Sigmoid colon (tissue), 4 donors: ENCODE data around the gene MINK1.

ENCODE experiments used
- POLR2A ChIP-seq, 2 donors: fragments of 450-650 bp; IDR thresholded peaks; one replicate each; pipeline ENCODE4 v1.6.1; 2016; ENCODE audit warnings: antibody characterized with exemption in 2 of 2, mild to moderate bottlenecking in 2 of 2, moderate library complexity in 2 of 2
- POLR2AphosphoS5 ChIP-seq, 4 donors: sonication (generic); formaldehyde crosslinking; IDR thresholded peaks; one replicate each; pipeline ENCODE4 v1.6.1; 2017; ENCODE audit warnings: antibody characterized with exemption in 4 of 4
- TF ChIP-seq, protein P1 (sequence below), 4 experiments: fragments of 450-650 bp in 3 of 4; fragments of 200-600 bp in 1 of 4; IDR thresholded peaks; one replicate each; pipeline ENCODE4 v1.5.1; 2016 to 2019; ENCODE audit warnings: antibody characterized with exemption in 4 of 4, mild to moderate bottlenecking in 3 of 4, moderate library complexity in 2 of 4

- TF ChIP-seq, protein P1, sequence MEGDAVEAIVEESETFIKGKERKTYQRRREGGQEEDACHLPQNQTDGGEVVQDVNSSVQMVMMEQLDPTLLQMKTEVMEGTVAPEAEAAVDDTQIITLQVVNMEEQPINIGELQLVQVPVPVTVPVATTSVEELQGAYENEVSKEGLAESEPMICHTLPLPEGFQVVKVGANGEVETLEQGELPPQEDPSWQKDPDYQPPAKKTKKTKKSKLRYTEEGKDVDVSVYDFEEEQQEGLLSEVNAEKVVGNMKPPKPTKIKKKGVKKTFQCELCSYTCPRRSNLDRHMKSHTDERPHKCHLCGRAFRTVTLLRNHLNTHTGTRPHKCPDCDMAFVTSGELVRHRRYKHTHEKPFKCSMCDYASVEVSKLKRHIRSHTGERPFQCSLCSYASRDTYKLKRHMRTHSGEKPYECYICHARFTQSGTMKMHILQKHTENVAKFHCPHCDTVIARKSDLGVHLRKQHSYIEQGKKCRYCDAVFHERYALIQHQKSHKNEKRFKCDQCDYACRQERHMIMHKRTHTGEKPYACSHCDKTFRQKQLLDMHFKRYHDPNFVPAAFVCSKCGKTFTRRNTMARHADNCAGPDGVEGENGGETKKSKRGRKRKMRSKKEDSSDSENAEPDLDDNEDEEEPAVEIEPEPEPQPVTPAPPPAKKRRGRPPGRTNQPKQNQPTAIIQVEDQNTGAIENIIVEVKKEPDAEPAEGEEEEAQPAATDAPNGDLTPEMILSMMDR (IDR thresholded peaks at IDR 0.05), result no peak
- TF ChIP-seq POLR2A (IDR thresholded peaks at IDR 0.05) (no peak), POLR2AphosphoS5 (IDR thresholded peaks at IDR 0.05) (no peak)
Observed at GRCh38 chr17:4897785-4898184, 64.6 kb downstream of the MINK1 start.
